Heart right ventricle (tissue), 16 donors: ENCODE data around the gene C16orf74. TPM values are rescaled to one million over a fixed set of nuclear protein-coding genes. Genes with fewer than 3 reads are reported as not detected.

Experiments used
- ATAC-seq, 8 donors: fragments of 200-7000 bp; cut with Tn5 transposase; one replicate each; pipeline ENCODE4 v1.9.1; 2020; ENCODE audit warnings: mild to moderate bottlenecking in 8 of 8, moderate library complexity in 8 of 8, moderate number of reproducible peaks in 1 of 8
- DNase-seq, 2 donors: peaks; one replicate each; pipeline ENCODE4 v3.0.0-alpha.2; 2020
- H3K27ac ChIP-seq, 10 donors: fragments of 200-600 bp; sonication (generic) in 2 of 10; one replicate each; pipeline versions ENCODE4 v1.5.0 to v1.8.0; 2020 to 2022; ENCODE audit warnings: mild to moderate bottlenecking in 3 of 10
- H3K27me3 ChIP-seq, 7 donors: fragments of 200-600 bp; one replicate each; pipeline ENCODE4 v1.8.0; 2021 to 2022; ENCODE audit warnings: mild to moderate bottlenecking in 2 of 7
- H3K36me3 ChIP-seq, 9 donors: fragments of 200-600 bp; sonication (generic) in 1 of 9; one replicate each; pipeline versions ENCODE4 v1.5.0 to v1.8.0; 2020 to 2022; ENCODE audit warnings: mild to moderate bottlenecking in 2 of 9
- H3K4me1 ChIP-seq, 9 donors: fragments of 200-600 bp; sonication (generic) in 1 of 9; one replicate each; pipeline versions ENCODE4 v1.5.0 to v1.8.0; 2020 to 2022; ENCODE audit warnings: mild to moderate bottlenecking in 4 of 9
- H3K4me3 ChIP-seq, 10 donors: fragments of 200-600 bp; sonication (generic) in 2 of 10; one replicate each; pipeline versions ENCODE4 v1.5.0 to v1.8.0; 2020 to 2022; ENCODE audit warnings: mild to moderate bottlenecking in 7 of 10, moderate library complexity in 2 of 10
- H3K9me3 ChIP-seq, 11 donors: fragments of 200-600 bp in 10 of 11; sonication (generic) in 2 of 11; one replicate each; pipeline versions ENCODE4 v1.5.0 to v1.8.0; 2013 to 2022; ENCODE audit warnings: mild to moderate bottlenecking in 2 of 11, control low read depth in 1 of 11, moderate library complexity in 1 of 11
- CTCF ChIP-seq, 9 donors: fragments of 200-600 bp; sonication (generic) in 2 of 9; IDR thresholded peaks; one replicate each; pipeline versions ENCODE4 v1.5.0 to v1.8.0; 2021 to 2022; ENCODE audit warnings: antibody characterized with exemption in 9 of 9, mild to moderate bottlenecking in 5 of 9, moderate library complexity in 1 of 9
- WGBS, 2 donors: extraction: QIAGEN DNeasy Blood & Tissue Kit; methylation state at CpG; one replicate each; pipeline ENCODE4 v1.1.7; 2013; ENCODE audit warnings: inconsistent platforms in 1 of 2; 5-methylcytosine and 5-hydroxymethylcytosine counted together
- intact Hi-C, 10 donors: fragments of 100-400 bp; cut with DNase I; formaldehyde crosslinking; loops; one replicate each; pipeline versions ENCODE4 v1.11.1 to v1.14.2; 2022
- polyA plus RNA-seq, 2 donors: library from polyadenylated mRNA; stranded (reverse); fragments of 200-250 nt; gene quantifications; one replicate each; pipeline ENCODE4 v1.2.3, GENCODE V29; 2013
- total RNA-seq, 10 donors: library from RNA; stranded (reverse); fragmentation: NEBNext Ultra II Directional in 3 of 10; extraction: Animal tissue kit (Norgen Biotek cat#: 25700) in 3 of 10; gene quantifications; one replicate each; pipeline versions ENCODE4 v1.2.1 to v1.2.4, GENCODE V29; 2021 to 2023
- donor health status: Arrhythmogenic right ventricular cardiomyopathy.
- donor health status: ischemic (EF 13 %, LVEDD 7.1; RV severe dilation, severe dysfunction).
- donor health status: healthy with polysubstance abuse.
- donor health status: DM: no; HTN: yes; CAD: no.
- donor health status: DM: no; HTN: no; CAD: no.
- donor health status: ischemic (EF 25% LVEDD 6.9; RV normal size, moderate dysfunction).
- donor health status: ischemic (EF 25% LVEDD 5.7; RV mildly dilated, moderate dysfunction).
- donor health status: healthy.
- donor health status: DM: yes; HTN: yes; CAD: no.
- donor health status: Ischemic cardiomyopathy.
- donor health status: ischemic (EF 35%, LVEDD 5.7; RV mildly dilated, moderate dysfunction).
- donor health status: nonischemic (EF 11% LVEDD 7.7; RV severe dilation, severe dysfunction).
- donor health status: DM: yes; HTN: yes; CAD: no.
- donor health status: PGD.
- donor health status: ischemic (EF 29% LVEDD 5.4; RV normal size, mild dysfunction).
- donor health status: nonischemic (EF 23%, LVEDD 6.1; RV moderate dilation, normal function).

C16orf74 gene
- total and polyA plus RNA-seq, 12 donors = 0.56 to 6.5 (median 1.2) TPM

- Histone ChIP-seq H3K4me1 (peaks cover 0 to 25% (median 0%) of the 10 kb centered on the region in 9 donors), H3K27me3 (no peaks in the 10 kb centered on the region), H3K27ac (no peak overlapping the region), H3K36me3 (no peaks in the 10 kb centered on the region), H3K9me3 (no peaks in the 10 kb centered on the region), H3K4me3 (no peak overlapping the region)
- 88 to 92% methylated on average over 9 of the region's 9 CpGs for WGBS, 2 donors
- no peak for TF ChIP-seq CTCF (IDR thresholded peaks at IDR 0.05)
- ATAC-seq = no peak
- intact Hi-C loops = no loop called here
- DNase-seq = no peak
Measured at GRCh38 chr16:85736921-85737320, 14.0 kb downstream of the C16orf74 start.

DNA sequence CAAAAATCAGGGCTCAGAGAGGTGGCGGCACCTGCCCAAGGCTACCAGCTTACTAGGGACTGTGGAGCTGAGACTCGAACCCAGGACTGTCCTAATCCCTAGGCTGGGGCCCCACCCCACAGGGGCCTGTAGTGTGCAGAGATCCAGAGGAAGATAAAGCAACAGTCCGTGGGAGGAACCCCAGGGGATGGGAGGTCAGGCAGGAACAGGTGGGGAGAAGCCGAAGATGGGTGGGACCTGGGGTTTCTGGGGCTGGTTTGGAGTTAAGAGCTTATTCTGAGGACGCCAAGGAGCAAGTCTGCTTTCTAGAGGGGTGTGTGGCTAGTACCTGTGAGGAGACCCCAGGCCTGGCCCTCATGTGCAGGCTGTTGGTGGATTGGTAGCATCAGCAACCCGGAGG is 14.9 kb downstream of the C16orf74 start:
- ATAC-seq (no peak), DNase-seq (no peak)
- Histone ChIP-seq H3K27me3 (no peaks in the 10 kb centered on the region), H3K4me1 (peaks cover 0 to 25% (median 0%) of the 10 kb centered on the region in 9 donors), H3K9me3 (no peaks in the 10 kb centered on the region), H3K4me3 (no peak overlapping the region), H3K27ac (no peak overlapping the region), H3K36me3 (no peaks in the 10 kb centered on the region)
- intact Hi-C loops = no loop called here
- TF ChIP-seq CTCF (IDR thresholded peaks at IDR 0.05) = no peak
- WGBS, 2 donors = 74% methylated on average over 6 of the region's 6 CpGs

- 73 to 84% methylated on average over 14 of the region's 14 CpGs for WGBS, 2 donors
- DNase-seq = no peak
- no peak for TF ChIP-seq CTCF (IDR thresholded peaks at IDR 0.05)
- Histone ChIP-seq H3K4me3 (no peak overlapping the region), H3K36me3 (no peaks in the 10 kb centered on the region), H3K27ac (no peak overlapping the region), H3K4me1 (peaks cover 0 to 26% (median 0%) of the 10 kb centered on the region in 9 donors), H3K9me3 (no peaks in the 10 kb centered on the region), H3K27me3 (no peaks in the 10 kb centered on the region)
- intact Hi-C loops = no loop called here
- ATAC-seq = no peak
Measured at GRCh38 chr16:85735225-85735635, 15.7 kb downstream of the C16orf74 start.

- WGBS, 2 donors = 80 to 82% methylated on average over 10 of the region's 10 CpGs
- no peaks in the 10 kb centered on the region for H3K27me3 ChIP-seq
- H3K27ac ChIP-seq = no peak overlapping the region
- peaks cover 0 to 34% (median 0%) of the 10 kb centered on the region in 9 donors for H3K4me1 ChIP-seq
- no peaks in the 10 kb centered on the region for H3K36me3 ChIP-seq
- intact Hi-C loops = no loop called here
- H3K4me3 ChIP-seq = no peak overlapping the region
- no peaks in the 10 kb centered on the region for H3K9me3 ChIP-seq
- no peak for DNase-seq
- no peak for ATAC-seq
- no peak for TF ChIP-seq CTCF (IDR thresholded peaks at IDR 0.05)
Measured at GRCh38 chr16:85734311-85735017, 16.4 kb downstream of the C16orf74 start.
